Stimulated activated CD4-positive, alpha-beta T cell treated with anti-CD3 and anti-CD28 coated beads, Interleukin-4, amount 100 ng/mL, for 48 hours (primary cell): ENCODE results near the gene OSBPL8.
A peak's percentile ranks its signal among the peaks of the same experiment; 100 is the strongest.
"Not testable (repeated sequence)": the region's sequence is repeated elsewhere in the genome, so short reads cannot be mapped to it uniquely, and the experiment has no call there.

Experiments
- DNase-seq, 2 donors: peaks; one replicate each; pipeline ENCODE4 v3.0.0-alpha.2; 2020; ENCODE audit warnings: low read depth in 2 of 2

Gene OSBPL8

GRCh38 chr12:76529226-76529918 is 30.2 kb downstream of the OSBPL8 start:
- DNase-seq: no peak

GRCh38 chr12:76523408-76523807 is 36.2 kb downstream of the OSBPL8 start:
- no peak for DNase-seq

- DNase-seq: no peak
Measured at GRCh38 chr12:76520348-76520747, 39.2 kb downstream of the OSBPL8 start.

GRCh38 chr12:76519538-76519937 is 40.0 kb downstream of the OSBPL8 start:
- DNase-seq: peak in 1 of 2 donors; percentile 0

- no peak for DNase-seq
Measured at GRCh38 chr12:76518699-76519098, 40.9 kb downstream of the OSBPL8 start.

GRCh38 chr12:76515271-76515670 is 44.3 kb downstream of the OSBPL8 start:
- DNase-seq: no peak

GRCh38 chr12:76511116-76511716 is 48.4 kb downstream of the OSBPL8 start:
- DNase-seq: not testable (repeated sequence)

GRCh38 chr12:76508128-76508980 is 51.2 kb downstream of the OSBPL8 start:
- no peak for DNase-seq

GRCh38 chr12:76506149-76506548 is 53.4 kb downstream of the OSBPL8 start:
- no peak for DNase-seq

GRCh38 chr12:76505050-76505449 is 54.5 kb downstream of the OSBPL8 start:
- DNase-seq: no peak

GRCh38 chr12:76504606-76505005 is 55.0 kb downstream of the OSBPL8 start:
- no peak for DNase-seq

- no peak for DNase-seq
Measured at GRCh38 chr12:76503957-76504356, 55.6 kb downstream of the OSBPL8 start.

- DNase-seq: no peak
Measured at GRCh38 chr12:76501390-76501789, 58.2 kb downstream of the OSBPL8 start.

- DNase-seq: not testable (repeated sequence)
Measured at GRCh38 chr12:76499136-76499535, 60.4 kb downstream of the OSBPL8 start.

GRCh38 chr12:76495556-76495955 is 64.0 kb downstream of the OSBPL8 start:
- DNase-seq: no peak

GRCh38 chr12:76491292-76491691 is 68.3 kb downstream of the OSBPL8 start:
- no peak for DNase-seq

GRCh38 chr12:76490763-76491162 is 68.8 kb downstream of the OSBPL8 start:
- no peak for DNase-seq

GRCh38 chr12:76489737-76490136 is 69.8 kb downstream of the OSBPL8 start:
- no peak for DNase-seq

GRCh38 chr12:76486011-76486410 is 73.6 kb downstream of the OSBPL8 start:
- DNase-seq: no peak

- DNase-seq: no peak
Measured at GRCh38 chr12:76480796-76481195, 78.8 kb downstream of the OSBPL8 start.

GRCh38 chr12:76478045-76478444 is 81.5 kb downstream of the OSBPL8 start:
- no peak for DNase-seq

- not testable (repeated sequence) for DNase-seq
Measured at GRCh38 chr12:76472862-76473261, 86.7 kb downstream of the OSBPL8 start.

GRCh38 chr12:76471579-76471978 is 88.0 kb downstream of the OSBPL8 start:
- no peak for DNase-seq
